RWPE1 (cell line): Measurements from ENCODE around the gene RAB10.
"Not testable (repeated sequence)": the region's sequence is repeated elsewhere in the genome, so short reads cannot be mapped to it uniquely, and the experiment has no call there.

ENCODE experiments used
- CTCF ChIA-PET: fragments of 350-600 bp; sonication (Branson Sonifier 250); formaldehyde crosslinking; extraction: SDS; loops from one replicate; lab custom pipeline; 2021; lab: Yijun Ruan, JAX
- POLR2A ChIA-PET: fragments of 400-600 bp; formaldehyde crosslinking; extraction: SDS; loops from one replicate; lab custom pipeline; 2020; ENCODE audit warnings: antibody characterized with exemption; ENCODE audit not compliant: low non-redundant PET; lab: Yijun Ruan, JAX
- DNase-seq: peaks from one replicate; pipeline ENCODE4 v3.0.0; 2012; ENCODE audit warnings: low spot score
- H3K27ac ChIP-seq: fragments of 450-650 bp; 2 replicates; pipeline ENCODE4 v1.5.1; 2017
- CTCF ChIP-seq: fragments of 450-650 bp; conservative IDR thresholded peaks from 2 replicates; pipeline ENCODE4 v1.5.1; 2017; ENCODE audit warnings: low read depth, mild to moderate bottlenecking

The RAB10 gene

DNA sequence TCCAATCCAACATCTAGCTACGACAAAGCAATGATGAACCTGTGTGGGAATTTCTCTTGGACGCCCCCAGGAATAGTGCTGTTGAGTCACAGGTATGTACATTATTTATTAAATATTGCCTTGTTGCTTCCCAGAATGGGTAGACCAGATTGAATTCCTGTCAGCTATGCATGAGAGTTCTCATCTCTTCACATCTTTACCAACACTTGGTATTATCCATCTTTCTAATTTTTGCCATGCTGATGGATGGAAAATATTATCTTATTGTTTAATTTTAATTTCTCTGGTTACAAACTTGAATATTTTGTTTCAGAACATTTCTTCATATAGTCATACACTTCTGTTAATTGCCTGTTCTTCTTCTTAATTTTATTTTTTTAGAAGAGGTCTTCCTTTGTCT lies 9.6 kb upstream of the RAB10 start:
- CTCF ChIA-PET, result no interaction called here
- DNase-seq, result no peak
- no peak overlapping the region for H3K27ac ChIP-seq
- TF ChIP-seq CTCF, result no peak
- POLR2A ChIA-PET, result no interaction called here

DNA sequence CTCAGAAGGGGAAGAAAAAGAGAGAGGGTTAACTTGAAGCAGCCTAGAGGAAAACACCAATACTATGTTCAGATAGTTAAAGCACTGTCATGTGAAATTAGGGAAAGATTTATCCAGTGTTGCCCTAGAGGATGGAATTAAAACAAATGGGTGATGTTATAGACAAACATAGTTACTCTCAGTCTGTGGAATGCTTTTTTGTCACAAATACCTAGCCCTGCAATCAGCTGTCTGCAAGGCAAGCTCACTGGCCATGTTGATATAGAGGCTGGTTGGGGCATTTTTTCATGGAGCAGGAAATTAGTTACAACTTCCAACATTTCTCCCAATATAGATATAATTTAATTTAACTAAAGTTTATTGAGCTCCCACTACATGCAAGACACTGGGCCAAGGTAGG lies 8.4 kb upstream of the RAB10 start:
- no peak for TF ChIP-seq CTCF
- no peak overlapping the region for H3K27ac ChIP-seq
- CTCF ChIA-PET, result no interaction called here
- no peak for DNase-seq
- POLR2A ChIA-PET, result no interaction called here

DNA sequence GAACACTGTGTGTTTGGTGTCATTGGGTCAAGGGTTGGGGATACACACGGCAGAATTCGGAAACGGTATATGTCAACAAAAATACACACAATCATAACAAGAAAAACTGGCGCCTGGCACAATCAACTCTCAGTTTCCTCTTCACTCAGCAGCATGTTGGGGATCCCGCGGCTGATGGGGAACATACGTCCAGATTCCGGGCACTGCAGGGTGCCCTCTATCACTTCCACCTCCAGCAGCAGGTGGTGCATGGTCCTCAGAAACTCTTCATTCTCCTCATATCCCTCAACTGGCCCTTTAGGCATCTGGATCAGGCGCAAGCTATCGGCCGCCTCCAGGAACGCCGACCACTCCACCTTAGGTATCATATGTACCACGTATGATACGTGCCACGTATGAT lies 5.8 kb upstream of the RAB10 start:
- CTCF ChIA-PET, result interaction anchor here (0.6 kb wide), 1 partner anchor 110 kb away, joined by 4 read pairs; no protein-coding TSS in a partner anchor
- POLR2A ChIA-PET, result not testable (repeated sequence)

DNA sequence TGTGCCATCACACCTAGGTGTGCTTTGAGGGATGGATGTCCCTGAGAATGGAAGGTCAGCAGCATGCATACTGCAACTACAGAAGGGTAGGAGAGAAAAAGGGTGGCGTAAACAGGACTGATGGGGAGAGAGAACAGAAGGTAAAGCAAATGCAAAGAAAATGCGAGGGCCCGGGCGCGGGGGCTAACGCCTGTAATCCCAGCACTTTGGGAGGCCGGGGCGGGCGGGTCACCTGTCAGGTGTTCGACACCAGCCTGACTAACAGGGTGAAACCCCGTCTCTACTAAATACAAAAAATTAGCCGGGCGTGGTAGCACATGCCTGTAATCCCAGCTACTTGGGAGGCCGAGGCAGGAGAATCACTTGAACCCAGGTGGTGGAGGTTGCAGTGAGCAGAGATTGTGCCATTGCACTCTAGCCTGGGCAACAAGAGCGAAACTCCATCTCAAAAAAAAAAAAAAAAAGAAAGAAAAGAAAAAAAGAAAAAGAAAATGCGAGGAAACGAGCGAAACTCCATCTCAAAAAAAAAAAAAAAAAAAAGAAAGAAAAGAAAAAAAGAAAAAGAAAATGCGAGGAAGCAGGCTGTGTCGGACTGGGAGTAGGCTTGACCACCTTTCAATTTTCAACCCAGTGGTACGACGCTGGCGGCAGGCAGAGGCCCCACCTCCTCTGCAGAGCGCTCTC lies 1.2 kb upstream of the RAB10 start:
- peak overlapping the region; percentile 98 for H3K27ac ChIP-seq
- POLR2A ChIA-PET, result interaction anchor here (1.0 to 1.3 kb wide), 3 partner anchors 15 to 42 kb away, joined by 3 to 6 read pairs (median 3); no protein-coding TSS in a partner anchor
- not testable (repeated sequence) for DNase-seq
- CTCF ChIA-PET, result interaction anchor here (0.6 to 1.0 kb wide), 2 partner anchors 55 to 205 kb away, joined by 4 to 11 read pairs; no protein-coding TSS in a partner anchor

More for the DNA sequence above, 5.8 kb upstream of the RAB10 start:
- not testable (repeated sequence) for DNase-seq, H3K27ac ChIP-seq

DNA sequence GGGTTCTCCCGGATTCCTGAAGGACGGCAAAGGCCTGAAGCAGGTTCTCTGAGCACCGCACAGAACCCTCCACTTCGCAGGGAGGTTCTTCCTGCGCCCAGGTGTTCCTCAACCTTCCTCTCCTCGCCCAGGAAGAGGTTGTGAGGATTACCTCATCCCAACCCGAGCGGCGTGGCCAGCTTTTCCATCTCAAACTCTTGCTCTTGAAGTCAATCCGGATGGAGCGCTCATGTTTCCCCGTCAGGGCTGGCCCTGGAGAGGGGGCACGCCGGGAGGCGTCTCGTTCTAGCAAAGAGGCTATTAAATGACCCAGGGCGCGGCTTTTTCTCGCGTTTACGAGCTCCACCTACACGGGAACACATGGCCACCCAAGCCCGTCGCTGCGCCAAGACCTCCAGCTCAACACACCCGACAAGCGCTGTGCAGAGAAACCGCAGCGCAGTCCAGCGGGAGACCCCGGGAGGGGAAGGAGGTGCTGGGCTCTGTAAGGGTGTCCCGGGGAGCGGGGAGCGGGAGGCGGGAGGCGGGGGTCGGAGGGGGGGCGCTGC lies 540 bp upstream of the RAB10 start:
- ChIA-PET POLR2A (interaction anchor here (1.0 to 1.3 kb wide), 3 partner anchors 15 to 42 kb away, joined by 3 to 6 read pairs (median 3); no protein-coding TSS in a partner anchor), CTCF (interaction anchor here (0.6 to 1.6 kb wide), 3 partner anchors 24 to 205 kb away, joined by 4 to 11 read pairs (median 6); no protein-coding TSS in a partner anchor)
- no peak for TF ChIP-seq CTCF
- H3K27ac ChIP-seq, result peak overlapping the region; percentile 98
- peak; percentile 70 for DNase-seq

DNA sequence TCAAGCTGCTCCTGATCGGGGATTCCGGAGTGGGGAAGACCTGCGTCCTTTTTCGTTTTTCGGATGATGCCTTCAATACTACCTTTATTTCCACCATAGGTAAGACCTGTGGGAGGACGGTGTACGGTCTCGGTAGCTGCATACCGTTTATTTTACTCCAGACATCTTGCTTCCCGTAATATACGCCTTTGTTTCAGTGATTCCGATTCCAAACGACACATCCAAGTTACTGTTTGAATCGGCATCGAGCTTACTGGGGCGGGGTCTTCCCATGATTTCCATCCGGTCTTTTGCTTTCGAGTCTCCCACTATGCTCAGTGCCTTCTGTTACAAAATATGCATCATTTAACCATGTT lies 731 bp downstream of the RAB10 start:
- ChIA-PET POLR2A (no interaction called here), CTCF (interaction anchor here (0.6 to 1.6 kb wide), 4 partner anchors 37 to 150 kb away, joined by 3 to 6 read pairs (median 3); no protein-coding TSS in a partner anchor)
- peak overlapping the region; percentile 98 for H3K27ac ChIP-seq
- DNase-seq, result peak; percentile 14
- TF ChIP-seq CTCF, result no peak

- TF ChIP-seq CTCF, result no peak
- ChIA-PET POLR2A (no interaction called here), CTCF (interaction anchor here (0.6 to 1.6 kb wide), 6 partner anchors 37 to 149 kb away, joined by 3 to 6 read pairs (median 5); no protein-coding TSS in a partner anchor)
- no peak overlapping the region for H3K27ac ChIP-seq
- DNase-seq, result no peak
Observed at GRCh38 chr2:26035090-26035743, 1.3 kb downstream of the RAB10 start.
